GM13976 (cell line): ENCODE results near the gene UNG.
A peak's percentile ranks its signal among the peaks of the same experiment; 100 is the strongest.

ENCODE experiments used
- DNase-seq: peaks from one replicate; pipeline ENCODE4 v3.0.0; 2012; ENCODE audit warnings: low spot score
- in situ Hi-C: fragments of 300-500 bp; cut with MboI; formaldehyde crosslinking; loops from one replicate; pipeline ENCODE4 v1.12.0; 2022; ENCODE audit warnings: low sequenced_read_pairs, mixed read lengths, inconsistent platforms; ENCODE audit not compliant: unreplicated experiment
- TF ChIP-seq, protein P1 (sequence below): IDR thresholded peaks from 2 replicates; pipeline ENCODE4 v1.5.1; 2012; ENCODE audit warnings: borderline replicate concordance, mild to moderate bottlenecking; ENCODE audit not compliant: insufficient read depth; ENCODE audit errors: extremely low read depth, missing control alignments, control extremely low read depth

The UNG gene

DNA sequence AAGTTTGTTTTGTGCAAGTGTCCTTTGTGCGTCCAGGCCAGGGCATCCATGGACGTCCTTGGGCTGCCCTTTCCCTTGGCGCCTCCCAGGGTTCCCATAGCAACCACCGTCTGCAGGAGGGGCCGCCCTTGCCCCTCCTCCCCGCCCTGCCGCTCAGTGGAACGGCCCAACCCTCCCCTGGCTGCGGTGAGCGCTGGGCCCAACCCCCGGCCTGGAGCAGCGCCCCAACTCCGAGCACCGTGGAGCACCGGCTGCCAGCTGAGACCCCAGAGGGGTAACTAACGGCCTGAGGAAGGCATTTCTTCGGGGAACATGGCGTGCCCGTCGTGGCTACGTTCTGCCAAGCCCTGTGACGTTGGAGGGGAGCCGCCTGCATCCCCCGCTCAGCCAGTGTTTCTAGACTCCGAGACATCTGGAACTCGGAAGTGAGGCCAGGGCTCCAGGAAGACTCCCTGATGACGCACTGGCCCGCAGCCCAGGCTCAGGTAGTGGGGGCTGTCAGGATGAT lies 13.6 kb downstream of the UNG start:
- in situ Hi-C loops: no loop called here
- peak; percentile 67 for DNase-seq

DNA sequence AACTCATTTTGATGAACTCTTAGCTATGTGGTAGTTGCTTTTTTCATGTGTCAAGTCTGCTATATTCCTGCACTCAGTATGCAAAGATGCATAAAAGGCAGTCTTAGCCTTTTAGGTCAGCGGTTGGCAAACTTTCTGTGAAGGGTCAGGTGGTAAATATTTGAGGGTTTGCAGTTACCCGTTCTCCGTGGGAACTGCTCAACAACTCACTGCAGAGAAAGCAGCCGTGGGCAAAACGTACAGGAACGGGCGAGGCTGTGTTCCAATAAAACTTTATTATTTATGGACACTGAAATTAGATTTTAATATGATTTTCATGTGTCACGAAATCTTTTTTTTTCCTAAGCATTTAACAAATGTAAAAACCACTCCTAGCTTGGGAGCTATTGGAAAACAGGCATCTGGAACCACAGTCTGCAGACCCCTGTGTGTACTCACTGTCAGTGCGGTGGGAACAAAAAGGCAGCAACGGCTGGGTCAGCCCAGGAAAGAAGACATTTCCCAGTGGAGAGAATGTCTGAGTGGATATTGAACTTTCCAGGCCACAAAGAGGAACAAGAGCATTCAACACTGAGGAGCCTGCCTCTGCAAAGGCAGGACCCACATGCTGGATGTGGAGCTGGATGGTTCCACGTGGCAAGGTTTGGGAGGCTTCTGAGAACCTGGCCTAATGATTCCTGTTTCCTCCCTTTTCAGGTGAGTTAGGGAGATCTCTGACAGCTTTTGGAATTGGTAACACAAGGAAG lies 15.5 kb downstream of the UNG start:
- DNase-seq: no peak
- TF ChIP-seq, protein P1, sequence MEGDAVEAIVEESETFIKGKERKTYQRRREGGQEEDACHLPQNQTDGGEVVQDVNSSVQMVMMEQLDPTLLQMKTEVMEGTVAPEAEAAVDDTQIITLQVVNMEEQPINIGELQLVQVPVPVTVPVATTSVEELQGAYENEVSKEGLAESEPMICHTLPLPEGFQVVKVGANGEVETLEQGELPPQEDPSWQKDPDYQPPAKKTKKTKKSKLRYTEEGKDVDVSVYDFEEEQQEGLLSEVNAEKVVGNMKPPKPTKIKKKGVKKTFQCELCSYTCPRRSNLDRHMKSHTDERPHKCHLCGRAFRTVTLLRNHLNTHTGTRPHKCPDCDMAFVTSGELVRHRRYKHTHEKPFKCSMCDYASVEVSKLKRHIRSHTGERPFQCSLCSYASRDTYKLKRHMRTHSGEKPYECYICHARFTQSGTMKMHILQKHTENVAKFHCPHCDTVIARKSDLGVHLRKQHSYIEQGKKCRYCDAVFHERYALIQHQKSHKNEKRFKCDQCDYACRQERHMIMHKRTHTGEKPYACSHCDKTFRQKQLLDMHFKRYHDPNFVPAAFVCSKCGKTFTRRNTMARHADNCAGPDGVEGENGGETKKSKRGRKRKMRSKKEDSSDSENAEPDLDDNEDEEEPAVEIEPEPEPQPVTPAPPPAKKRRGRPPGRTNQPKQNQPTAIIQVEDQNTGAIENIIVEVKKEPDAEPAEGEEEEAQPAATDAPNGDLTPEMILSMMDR: no peak
- in situ Hi-C loops: no loop called here

More for the DNA sequence above, 13.6 kb downstream of the UNG start:
- TF ChIP-seq, protein P1: no peak

DNA sequence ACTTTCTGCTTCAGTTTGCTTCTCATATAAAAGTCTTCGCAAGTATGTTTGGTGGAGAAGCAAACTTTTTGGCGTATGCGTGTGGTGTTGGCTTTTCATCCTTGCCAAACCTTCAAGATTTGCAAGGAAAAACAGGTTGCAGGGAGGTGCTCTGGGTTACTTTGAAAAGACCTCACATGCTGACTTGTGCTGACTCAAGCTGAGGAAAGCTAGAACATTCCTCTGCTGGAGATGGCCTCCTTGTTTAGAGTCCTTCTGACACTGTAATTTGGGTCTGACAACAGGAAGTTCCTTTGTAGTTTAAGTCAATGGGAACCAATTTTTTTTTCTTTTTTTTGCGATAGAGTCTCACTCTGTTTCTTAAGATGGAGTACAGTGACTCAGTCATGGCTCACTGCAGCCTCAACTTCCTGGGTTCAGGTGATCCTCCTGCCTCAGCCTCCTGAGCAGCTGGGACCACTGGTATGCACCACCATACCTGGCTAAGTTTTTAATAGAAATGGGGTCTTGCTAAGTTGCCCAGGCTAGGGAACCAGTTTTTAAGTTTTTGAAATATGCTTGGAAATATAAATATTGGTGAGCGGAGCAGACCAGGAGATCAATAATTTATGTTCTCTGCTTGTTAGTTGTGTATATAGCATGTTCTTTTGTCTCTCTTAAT lies 16.4 kb downstream of the UNG start:
- no peak for DNase-seq
- in situ Hi-C loops: no loop called here
- TF ChIP-seq, protein P1: no peak

DNA sequence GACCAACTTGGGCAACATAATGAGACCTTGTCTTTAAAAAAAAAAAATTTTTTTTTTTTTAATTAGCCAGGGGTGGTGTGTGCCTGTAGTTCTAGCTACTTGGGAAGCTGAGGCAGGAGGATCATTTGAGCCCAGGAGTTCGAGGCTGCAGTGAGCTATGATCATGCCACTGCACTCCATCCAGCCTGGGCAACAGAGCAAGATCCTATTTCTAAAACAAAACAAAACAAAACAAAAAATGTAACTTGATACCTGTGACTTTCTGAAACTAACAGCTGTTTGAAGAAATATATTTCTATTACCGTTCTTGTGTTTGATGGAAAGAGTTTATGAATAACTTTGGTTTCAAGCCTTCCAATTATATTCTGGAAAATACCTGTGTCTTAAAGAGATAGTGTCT lies 17.2 kb downstream of the UNG start:
- no peak for DNase-seq
- in situ Hi-C loops: no loop called here

DNA sequence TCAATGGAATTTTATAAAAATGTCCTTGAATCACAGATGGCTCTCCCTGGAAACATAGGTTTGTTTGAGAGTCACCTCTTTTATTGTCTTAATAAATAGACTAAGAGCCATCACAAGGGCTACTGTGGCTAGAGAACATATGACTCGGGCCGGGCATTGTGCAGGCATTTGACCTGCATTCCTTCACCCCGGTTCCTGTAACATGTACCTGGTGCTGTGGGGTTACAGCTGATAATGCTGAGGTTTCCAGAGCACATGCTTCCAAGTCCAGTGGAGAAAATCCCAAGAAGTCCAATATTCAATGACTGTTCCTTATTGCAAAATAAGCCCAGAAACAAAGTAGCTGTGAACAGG lies 18.0 kb downstream of the UNG start:
- TF ChIP-seq, protein P1: no peak
- no peak for DNase-seq
- in situ Hi-C loops: no loop called here

More for the DNA sequence above, 17.2 kb downstream of the UNG start:
- TF ChIP-seq, protein P1: no peak

DNA sequence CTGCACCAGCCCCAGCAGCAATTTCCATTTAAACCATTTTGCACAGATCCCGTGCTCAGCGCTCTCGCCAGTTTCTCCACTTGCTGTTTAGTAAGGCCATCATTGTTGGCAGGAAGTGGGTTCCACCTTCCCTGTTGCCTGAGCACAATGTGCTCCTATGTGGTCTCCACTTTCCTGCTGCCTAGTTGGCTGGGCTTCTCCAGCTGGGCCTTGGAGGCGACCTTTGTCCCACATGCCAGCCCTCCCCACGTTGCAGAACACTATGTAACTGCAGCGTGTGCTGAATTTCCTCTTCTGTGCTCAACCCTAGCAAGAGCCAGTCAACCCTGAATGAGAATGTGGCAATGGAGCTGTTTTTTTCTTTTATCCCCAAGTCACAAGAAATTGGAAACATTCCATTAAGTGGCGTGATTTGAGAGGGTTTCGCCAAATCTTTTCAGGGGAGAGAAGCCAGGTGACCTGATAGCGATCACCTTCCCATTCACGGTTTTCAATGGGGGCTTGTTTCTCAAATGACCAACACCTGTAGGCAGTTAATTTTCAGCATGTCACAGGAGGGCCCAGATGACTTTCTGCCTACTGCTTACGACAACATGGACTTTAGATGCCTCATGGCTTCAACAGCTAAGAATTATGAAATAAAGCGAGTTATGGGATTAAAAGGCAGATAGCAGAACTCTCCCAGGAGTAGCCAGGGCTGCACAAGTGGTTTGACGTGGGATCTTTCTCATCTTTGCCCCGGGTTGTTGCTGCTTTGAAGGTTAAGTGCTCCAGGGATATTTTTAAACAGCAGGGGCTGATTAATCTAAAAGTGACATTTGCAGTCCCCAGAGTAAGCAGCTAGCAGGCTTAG lies 18.6 kb downstream of the UNG start, which contains the start of gene ACACB:
Gene ACACB, plus strand, starts transcription at position 830 of the 853 bp plus-strand sequence. CDS start 22,819 bp downstream, outside the sequence.
- TF ChIP-seq, protein P1: no peak
- in situ Hi-C loops: no loop called here
- DNase-seq: no peak
